SK-N-SH treated with all-trans-retinoic acid at 6 μM for 48 hours (cell line): ENCODE measurements around the gene GRIK1.

ENCODE experiments used
- ARNTL ChIP-seq: fragments of 450-650 bp; formaldehyde crosslinking; IDR thresholded peaks from 2 replicates; pipeline ENCODE4 v1.5.0; 2020; ENCODE audit warnings: low read depth, mild to moderate bottlenecking, moderate library complexity, borderline replicate concordance
- CREB5 ChIP-seq: fragments of 250-450 bp; sonication (Bioruptor Pico); IDR thresholded peaks from 2 replicates; pipeline ENCODE4 v1.5.1; 2020; ENCODE audit warnings: low read depth, mild to moderate bottlenecking, moderate library complexity
- CSDC2 ChIP-seq: fragments of 250-450 bp; sonication (Bioruptor Pico); IDR thresholded peaks from 2 replicates; pipeline ENCODE4 v1.5.0; 2020; ENCODE audit warnings: mild to moderate bottlenecking, moderate library complexity
- ESRRG ChIP-seq: fragments of 250-450 bp; sonication (Bioruptor Pico); IDR thresholded peaks from 2 replicates; pipeline ENCODE4 v1.6.1; 2021; ENCODE audit warnings: mild to moderate bottlenecking
- ISL1 ChIP-seq: fragments of 250-450 bp; sonication (Bioruptor Pico); IDR thresholded peaks from 2 replicates; pipeline ENCODE4 v2.1.2; 2022; ENCODE audit warnings: mild to moderate bottlenecking, moderate library complexity
- PATZ1 ChIP-seq: fragments of 250-450 bp; sonication (Bioruptor Pico); IDR thresholded peaks from 2 replicates; pipeline ENCODE4 v1.8.0; 2020; ENCODE audit warnings: mild to moderate bottlenecking, moderate library complexity, borderline replicate concordance
- TCF4 ChIP-seq: fragments of 250-450 bp; sonication (Bioruptor Pico); IDR thresholded peaks from 2 replicates; pipeline ENCODE4 v1.8.0; 2021; ENCODE audit warnings: mild to moderate bottlenecking, moderate library complexity, borderline replicate concordance
- ZFP3 ChIP-seq: fragments of 250-450 bp; sonication (Bioruptor Pico); IDR thresholded peaks from 2 replicates; pipeline ENCODE4 v1.5.0; 2020; ENCODE audit warnings: mild to moderate bottlenecking, moderate library complexity
- ZNF565 ChIP-seq: fragments of 450-650 bp; formaldehyde crosslinking; conservative IDR thresholded peaks from 2 replicates; pipeline ENCODE4 v1.5.0; 2020; ENCODE audit warnings: low read depth, mild to moderate bottlenecking, moderate library complexity
- ZNF70 ChIP-seq: fragments of 450-650 bp; formaldehyde crosslinking; IDR thresholded peaks from 2 replicates; pipeline ENCODE4 v1.5.0; 2020; ENCODE audit warnings: mild to moderate bottlenecking, moderate library complexity

GRCh38 chr21:29715089-29715488, 224.7 kb downstream of the GRIK1 start:
- TF ChIP-seq PATZ1 (CRISPR knock-in tag): no peak
- no peak for TF ChIP-seq ZFP3 (CRISPR knock-in tag)
- TF ChIP-seq ZNF565 (CRISPR knock-in tag): no peak
- TF ChIP-seq ARNTL (CRISPR knock-in tag): no peak
- no peak for TF ChIP-seq ZNF70 (CRISPR knock-in tag)
- TF ChIP-seq CREB5 (CRISPR knock-in tag): no peak
- no peak for TF ChIP-seq TCF4
- no peak for TF ChIP-seq ESRRG (CRISPR knock-in tag)
- TF ChIP-seq ISL1: no peak
- no peak for TF ChIP-seq CSDC2 (CRISPR knock-in tag)
